Umbilical cord (tissue), 2 donors: ENCODE results near the gene GPC6. TPM values are rescaled to one million over a fixed set of nuclear protein-coding genes. Genes with fewer than 3 reads are reported as not detected.

Experiments used
- DNase-seq: peaks from one replicate; pipeline ENCODE4 v3.0.0-alpha.2; 2015; ENCODE audit warnings: low spot score
- total RNA-seq: library from RNA; depleted of rRNA; stranded (reverse); fragments of >200 nt; gene quantifications from one replicate; pipeline ENCODE4 v1.2.3, GENCODE V29; 2014; ENCODE audit warnings: low replicate concordance; ENCODE audit not compliant: insufficient read depth

Gene GPC6
- total RNA-seq, 1 donor from 2014 or later, result 37.6 TPM

DNA sequence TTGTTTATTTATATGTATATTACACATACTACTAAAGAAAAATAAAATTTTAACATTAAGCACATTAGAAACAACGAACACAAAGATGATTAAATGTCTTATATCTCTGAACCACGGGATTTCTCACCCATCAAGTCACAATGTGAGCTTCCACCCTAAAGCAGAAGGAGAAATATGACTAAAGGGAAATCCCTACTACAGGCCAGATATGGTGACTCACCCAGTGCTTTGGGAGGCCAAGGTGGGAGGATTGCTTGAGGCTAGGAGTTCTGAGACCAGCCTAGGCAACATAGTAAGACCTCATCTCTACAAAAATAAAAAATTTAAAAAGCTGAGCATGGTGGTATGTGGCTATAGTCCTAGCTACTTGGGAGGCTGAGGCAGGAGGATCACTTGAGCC is 1228.3 kb downstream of the GPC6 start:
- no peak for DNase-seq

- no peak for DNase-seq
Observed at GRCh38 chr13:94455414-94455813, 1228.8 kb downstream of the GPC6 start.
